GM08714 (cell line): ENCODE results near the gene DZIP1.

ENCODE experiments used
- H3K4me3 ChIP-seq: fragments of 200-500 bp; sonication (Bioruptor generic); 2 replicates; pipeline ENCODE4 v1.5.1; 2014; ENCODE audit warnings: mild to moderate bottlenecking, low read length, inconsistent platforms
- ZNF274 ChIP-seq: IDR thresholded peaks from 2 replicates; pipeline ENCODE4 v1.6.1; 2012; ENCODE audit warnings: mild to moderate bottlenecking, low read depth, low read length

Gene DZIP1

GRCh38 chr13:95533545-95534160 is 110.9 kb downstream of the DZIP1 start:
- no peak for TF ChIP-seq ZNF274

GRCh38 chr13:95530178-95530577 is 114.3 kb downstream of the DZIP1 start:
- TF ChIP-seq ZNF274 = no peak
- no peak overlapping the region for H3K4me3 ChIP-seq

More at GRCh38 chr13:95533545-95534160, 110.9 kb downstream of the DZIP1 start:
- H3K4me3 ChIP-seq = no peak overlapping the region
